Activated CD8-positive, alpha-beta T cell treated with anti-CD3 and anti-CD28 coated beads for 36 hours (primary cell): ENCODE data around the gene MMP1. TPM values are rescaled to one million over a fixed set of nuclear protein-coding genes. Genes with fewer than 3 reads are reported as not detected.
A peak's percentile ranks its signal among the peaks of the same experiment; 100 is the strongest.

Source experiments
- ATAC-seq: fragments of 200-7000 bp; cut with Tn5 transposase; one replicate; pipeline ENCODE4 v1.10.0; 2021; ENCODE audit warnings: mild to moderate bottlenecking, moderate library complexity
- CTCF ChIA-PET: fragments of 350-600 bp; sonication (Branson Sonifier 250); formaldehyde crosslinking; loops from one replicate; lab custom pipeline; 2021; ENCODE audit warnings: antibody characterized with exemption; lab: Charles Lee
- POLR2A ChIA-PET: fragments of 350-600 bp; sonication (Branson Sonifier 250); formaldehyde crosslinking; loops from one replicate; lab custom pipeline; 2021; ENCODE audit warnings: antibody characterized with exemption; lab: Charles Lee
- DNase-seq: peaks from one replicate; pipeline ENCODE4 v3.0.0-alpha.2; 2020
- H3K27ac Mint-ChIP-seq: one replicate; pipeline ENCODE4 v1.8.0; 2021; ENCODE audit warnings: mild to moderate bottlenecking, mixed read lengths
- H3K27me3 Mint-ChIP-seq: one replicate; pipeline ENCODE4 v1.8.0; 2021; ENCODE audit warnings: mixed read lengths
- H3K36me3 Mint-ChIP-seq: one replicate; pipeline ENCODE4 v1.8.0; 2021; ENCODE audit warnings: low read depth, mixed read lengths
- H3K4me1 Mint-ChIP-seq: one replicate; pipeline ENCODE4 v1.8.0; 2021; ENCODE audit warnings: low read depth, mixed read lengths
- H3K4me3 Mint-ChIP-seq: one replicate; pipeline ENCODE4 v1.8.0; 2021; ENCODE audit warnings: mild to moderate bottlenecking, moderate library complexity, mixed read lengths
- H3K9me3 Mint-ChIP-seq: one replicate; pipeline ENCODE4 v1.8.0; 2021; ENCODE audit warnings: mixed read lengths
- CTCF ChIP-seq: fragments of 200-600 bp; IDR thresholded peaks from one replicate; pipeline ENCODE4 v1.8.0; 2022; ENCODE audit warnings: antibody characterized with exemption, mild to moderate bottlenecking
- intact Hi-C: fragments of 100-400 bp; cut with micrococcal nuclease; formaldehyde crosslinking; loops from one replicate; pipeline ENCODE4 v1.10.0; 2022
- total RNA-seq, 2 experiments: library from RNA; stranded (reverse); gene quantifications; one replicate each; pipeline ENCODE4 v1.2.3, GENCODE V29; 2021

The MMP1 gene
- total RNA-seq, 2 experiments from 2014 or later = not detected

- H3K4me1 Mint-ChIP-seq = no peaks in the 10 kb centered on the region
Observed at GRCh38 chr11:102832612-102833011, 34.7 kb upstream of the MMP1 start.

DNA sequence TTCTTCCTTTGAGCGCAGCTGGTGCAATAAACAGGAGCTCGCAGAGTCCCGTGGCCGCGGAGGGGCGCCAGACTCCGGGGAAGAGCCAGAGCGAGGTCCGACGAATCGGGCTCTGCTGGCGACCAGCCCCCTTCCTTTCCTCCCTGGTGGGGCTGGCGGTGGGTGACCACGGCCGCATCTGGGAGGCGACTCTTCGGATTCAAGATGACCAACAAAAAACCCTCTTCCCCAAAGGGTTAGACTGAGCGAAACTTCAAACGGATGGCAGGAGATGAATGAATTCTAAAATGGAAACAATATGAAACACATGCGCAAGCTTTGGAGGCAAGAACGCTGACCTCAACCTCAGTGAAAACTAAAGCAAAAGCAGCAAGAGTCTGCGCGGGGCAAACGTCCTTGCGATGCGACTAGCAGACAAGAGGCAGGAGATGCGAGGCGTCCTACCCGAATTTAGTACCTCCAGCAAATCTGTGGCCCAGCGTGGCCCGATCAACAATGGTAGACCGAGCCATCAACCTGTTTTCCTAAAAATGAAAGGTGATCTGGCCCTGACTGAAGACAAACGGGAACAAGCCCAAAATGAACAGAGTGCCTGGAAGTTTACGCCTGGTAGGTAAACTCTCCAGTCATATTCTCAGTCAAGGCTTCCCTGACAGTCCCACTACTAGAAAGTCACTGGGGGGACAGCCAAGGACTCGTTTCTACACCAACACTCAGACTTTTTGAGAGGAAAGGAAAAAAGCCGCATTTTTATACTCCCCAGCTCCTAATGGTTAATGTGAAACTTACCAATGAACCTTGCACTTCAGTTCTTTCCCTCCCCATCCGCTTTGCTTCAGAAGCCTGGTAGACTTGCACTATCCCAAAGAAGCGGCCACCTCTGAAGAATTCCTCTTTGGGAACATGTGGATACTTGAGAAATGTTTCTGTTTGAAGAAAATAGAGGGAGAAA lies 33.8 kb upstream of the MMP1 start:
- ATAC-seq (no peak), DNase-seq (peak; percentile 48)
- H3K9me3 Mint-ChIP-seq = no peaks in the 10 kb centered on the region
- H3K4me3 Mint-ChIP-seq = no peak overlapping the region
- intact Hi-C loops = no loop called here
- no peaks in the 10 kb centered on the region for H3K4me1 Mint-ChIP-seq
- TF ChIP-seq CTCF = no peak
- H3K27me3 Mint-ChIP-seq = peaks cover 27% of the 10 kb centered on the region
- ChIA-PET CTCF (interaction anchor here (0.8 to 1.3 kb wide), 3 partner anchors 11 to 114 kb away, joined by 3 to 4 read pairs (median 3); no protein-coding TSS in a partner anchor), POLR2A (no interaction called here)
- H3K27ac Mint-ChIP-seq = no peak overlapping the region
- no peaks in the 10 kb centered on the region for H3K36me3 Mint-ChIP-seq

More at GRCh38 chr11:102832612-102833011, 34.7 kb upstream of the MMP1 start:
- Mint-ChIP-seq H3K9me3 (no peaks in the 10 kb centered on the region), H3K27me3 (peaks cover 23% of the 10 kb centered on the region), H3K36me3 (no peaks in the 10 kb centered on the region), H3K27ac (no peak overlapping the region), H3K4me3 (no peak overlapping the region)
- intact Hi-C loops = no loop called here
- CTCF ChIA-PET = no interaction called here
- no peak for TF ChIP-seq CTCF
- POLR2A ChIA-PET = no interaction called here
- DNase-seq = no peak
- ATAC-seq = no peak

DNA sequence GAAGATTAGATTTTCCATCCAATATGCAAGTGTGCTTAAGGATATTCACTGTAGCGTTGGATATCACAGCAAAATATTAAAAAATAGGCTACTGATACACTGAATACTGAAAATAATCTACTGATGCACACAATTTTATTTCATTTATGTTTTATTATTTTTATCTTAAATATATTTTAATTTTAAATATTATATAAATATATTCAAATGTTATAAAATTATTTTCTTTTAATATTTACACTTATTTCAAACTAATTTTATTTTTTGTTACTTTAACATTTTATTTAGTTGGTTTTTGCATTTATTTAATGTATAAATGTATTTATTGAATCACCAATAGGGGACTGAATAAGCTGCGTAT lies 33.1 kb upstream of the MMP1 start:
- H3K36me3 Mint-ChIP-seq = no peaks in the 10 kb centered on the region
- no peaks in the 10 kb centered on the region for H3K4me1 Mint-ChIP-seq
- POLR2A ChIA-PET = no interaction called here
- no peaks in the 10 kb centered on the region for H3K9me3 Mint-ChIP-seq
- TF ChIP-seq CTCF = no peak
- CTCF ChIA-PET = interaction anchor here (0.8 to 1.3 kb wide), 3 partner anchors 11 to 115 kb away, joined by 3 to 4 read pairs (median 3); no protein-coding TSS in a partner anchor
- H3K27ac Mint-ChIP-seq = no peak overlapping the region
- ATAC-seq (no peak), DNase-seq (no peak)
- no peak overlapping the region for H3K4me3 Mint-ChIP-seq
- intact Hi-C loops = no loop called here
- H3K27me3 Mint-ChIP-seq = peaks cover 27% of the 10 kb centered on the region

GRCh38 chr11:102830001-102830727 lies 32.2 kb upstream of the MMP1 start:
- DNase-seq = no peak
- Mint-ChIP-seq H3K4me3 (no peak overlapping the region), H3K9me3 (no peaks in the 10 kb centered on the region), H3K4me1 (no peaks in the 10 kb centered on the region), H3K27me3 (peaks cover 30% of the 10 kb centered on the region), H3K27ac (no peak overlapping the region), H3K36me3 (no peaks in the 10 kb centered on the region)
- TF ChIP-seq CTCF = no peak
- CTCF ChIA-PET = no interaction called here
- ATAC-seq = no peak
- intact Hi-C loops = no loop called here
- POLR2A ChIA-PET = no interaction called here
